Prostate gland (tissue), 2 donors: Measurements from ENCODE around the gene SLC1A7.

Experiments used
- CTCF ChIP-seq, 4 experiments: fragments of 200-600 bp in 2 of 4; fragments of 450-650 bp in 2 of 4; sonication (generic) in 2 of 4; IDR thresholded peaks; 1 replicate in 3 of 4; 2 replicates in 1 of 4; pipeline ENCODE4 v1.5.1; 2016 to 2019; ENCODE audit warnings: antibody characterized with exemption in 4 of 4, mild to moderate bottlenecking in 2 of 4, moderate library complexity in 2 of 4
- POLR2A ChIP-seq: fragments of 450-650 bp; IDR thresholded peaks from one replicate; pipeline ENCODE4 v1.6.1; 2016; ENCODE audit warnings: antibody characterized with exemption, mild to moderate bottlenecking

- TF ChIP-seq CTCF (IDR thresholded peaks at IDR 0.05) = no peak
- no peak for TF ChIP-seq POLR2A
These were observed 45.7 kb upstream of the SLC1A7 start for GRCh38 chr1:53188099-53188498.
